Psoas muscle (tissue), 8 donors: Measurements from ENCODE around the gene CCDC70. TPM values are rescaled to one million over a fixed set of nuclear protein-coding genes. Genes with fewer than 3 reads are reported as not detected.

Experiments
- ATAC-seq, 4 donors: fragments of 200-7000 bp; cut with Tn5 transposase; one replicate each; pipeline ENCODE4 v1.9.1; 2020; ENCODE audit warnings: moderate library complexity in 3 of 4, mild to moderate bottlenecking in 2 of 4
- DNase-seq, 2 donors: peaks; one replicate each; pipeline ENCODE4 v3.0.0-alpha.2; 2020
- H3K27ac ChIP-seq: fragments of 200-600 bp; one replicate; pipeline ENCODE4 v1.8.0; 2022
- H3K27me3 ChIP-seq, 3 donors: fragments of 200-600 bp in 1 of 3; one replicate each; pipeline versions ENCODE4 v1.6.1 to v1.8.0; 2013 to 2022; ENCODE audit warnings: low read length in 2 of 3, mild to moderate bottlenecking in 2 of 3, moderate library complexity in 1 of 3; ENCODE audit not compliant: insufficient read depth in 3 of 3
- H3K36me3 ChIP-seq, 2 donors: fragments of 200-600 bp in 1 of 2; one replicate each; pipeline versions ENCODE4 v1.6.1 to v1.8.0; 2013 to 2022; ENCODE audit warnings: low read depth in 1 of 2, mild to moderate bottlenecking in 1 of 2, moderate library complexity in 1 of 2; ENCODE audit not compliant: insufficient read depth in 1 of 2
- H3K4me1 ChIP-seq: fragments of 200-600 bp; one replicate; pipeline ENCODE4 v1.8.0; 2022
- H3K4me3 ChIP-seq: fragments of 200-600 bp; one replicate; pipeline ENCODE4 v1.8.0; 2022; ENCODE audit warnings: mild to moderate bottlenecking
- H3K9me3 ChIP-seq: fragments of 200-600 bp; one replicate; pipeline ENCODE4 v1.8.0; 2022
- WGBS, 3 donors: extraction: QIAGEN DNeasy Blood & Tissue Kit; methylation state at CpG; one replicate each; pipeline versions ENCODE4 v1.1.6 to v1.1.7; 2013; 5-methylcytosine and 5-hydroxymethylcytosine counted together
- intact Hi-C, 2 donors: fragments of 100-400 bp; cut with DNase I; formaldehyde crosslinking; loops; one replicate each; pipeline versions ENCODE4 v1.11.0 to v1.14.2; 2022
- polyA plus RNA-seq, 3 donors: library from polyadenylated mRNA; stranded (reverse); fragments of 200-250 nt; gene quantifications; one replicate each; pipeline ENCODE4 v1.2.3, GENCODE V29; 2013
- total RNA-seq, 4 donors: library from RNA; stranded (reverse); fragmentation: NEBNext Ultra II Directional in 2 of 4; extraction: Animal tissue kit (Norgen Biotek cat#: 25700) in 2 of 4; gene quantifications; one replicate each; pipeline versions ENCODE4 v1.2.1 to v1.2.4, GENCODE V29; 2021 to 2023
- TF ChIP-seq, protein P1 (sequence below): fragments of 200-600 bp; IDR thresholded peaks from one replicate; pipeline ENCODE4 v1.8.0; 2022; ENCODE audit warnings: antibody characterized with exemption
- donor health status: healthy with polysubstance abuse.
- donor health status: DM: no; HTN: no; CAD: no; lungs with moderate emphysema.
- donor health status: Bipolar disorder and iron deficiency.
- donor health status: healthy.
- donor health status: DM: yes; HTN: yes; CAD: no.
- donor health status: DM: no; HTN: no; CAD: no.
- donor health status: DM: no; HTN: no; CAD: no.
- donor health status: DM: yes; HTN: yes; CAD: no.

Gene CCDC70
- total and polyA plus RNA-seq, 7 donors = not detected

DNA sequence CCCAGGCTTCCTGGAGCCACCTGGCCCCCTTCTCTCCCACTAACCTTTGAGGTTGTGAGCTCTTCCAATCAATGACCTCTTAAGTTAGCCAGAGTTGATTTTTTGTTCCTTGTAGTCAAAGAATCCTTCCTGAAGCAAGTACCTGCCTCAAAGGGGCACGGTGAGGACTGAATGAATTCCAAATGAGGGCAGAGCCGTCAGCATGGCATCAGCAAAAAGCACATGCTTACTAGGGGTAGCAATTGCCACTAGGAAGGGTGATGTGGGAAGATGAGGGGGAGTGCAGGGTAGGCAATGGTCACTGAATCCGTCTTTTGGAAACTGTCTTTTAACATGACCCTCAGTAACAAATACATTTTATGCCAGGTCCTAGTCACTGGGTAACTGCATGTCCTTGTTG, 42.2 kb upstream of the CCDC70 start:
- H3K4me1 ChIP-seq = peaks cover 14% of the 10 kb centered on the region
- WGBS, 3 donors = 44 to 61% (median 46%) methylated on average over 3 of the region's 3 CpGs
- intact Hi-C loops = no loop called here

DNA sequence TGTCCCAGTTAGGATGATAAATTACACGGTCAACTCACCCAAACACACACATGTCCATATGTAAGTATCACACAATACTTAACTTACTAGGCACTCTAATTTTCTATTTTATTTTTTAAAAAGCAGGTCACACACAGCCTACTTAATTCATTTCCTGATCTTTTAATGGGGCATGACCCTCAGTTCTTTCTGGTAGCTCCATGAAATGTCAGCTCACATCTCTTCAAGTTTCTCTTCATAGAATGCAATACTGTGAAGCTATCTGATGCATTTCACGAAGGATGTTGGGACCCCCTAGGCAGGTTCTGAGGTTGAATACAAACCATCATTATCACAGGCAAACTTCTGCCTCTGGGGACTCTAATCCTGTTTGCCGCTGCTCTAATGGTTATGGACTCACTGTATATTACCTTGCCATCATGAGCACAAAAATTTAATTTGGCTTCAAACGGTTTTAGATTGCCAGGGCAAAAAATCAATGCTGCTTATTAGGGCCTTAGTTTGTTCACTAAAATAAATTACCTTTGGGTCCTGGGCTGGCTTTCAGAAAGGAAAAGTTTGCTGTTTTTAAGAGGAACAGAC, 41.7 kb upstream of the CCDC70 start:
- H3K4me1 ChIP-seq = peaks cover 11% of the 10 kb centered on the region
- 57 to 78% (median 64%) methylated on average over 4 of the region's 4 CpGs for WGBS, 3 donors
- H3K27me3 ChIP-seq = no peaks in the 10 kb centered on the region
- H3K9me3 ChIP-seq = no peaks in the 10 kb centered on the region
- ATAC-seq (no peak), DNase-seq (no peak)
- no peak overlapping the region for H3K27ac ChIP-seq
- TF ChIP-seq, protein P1, sequence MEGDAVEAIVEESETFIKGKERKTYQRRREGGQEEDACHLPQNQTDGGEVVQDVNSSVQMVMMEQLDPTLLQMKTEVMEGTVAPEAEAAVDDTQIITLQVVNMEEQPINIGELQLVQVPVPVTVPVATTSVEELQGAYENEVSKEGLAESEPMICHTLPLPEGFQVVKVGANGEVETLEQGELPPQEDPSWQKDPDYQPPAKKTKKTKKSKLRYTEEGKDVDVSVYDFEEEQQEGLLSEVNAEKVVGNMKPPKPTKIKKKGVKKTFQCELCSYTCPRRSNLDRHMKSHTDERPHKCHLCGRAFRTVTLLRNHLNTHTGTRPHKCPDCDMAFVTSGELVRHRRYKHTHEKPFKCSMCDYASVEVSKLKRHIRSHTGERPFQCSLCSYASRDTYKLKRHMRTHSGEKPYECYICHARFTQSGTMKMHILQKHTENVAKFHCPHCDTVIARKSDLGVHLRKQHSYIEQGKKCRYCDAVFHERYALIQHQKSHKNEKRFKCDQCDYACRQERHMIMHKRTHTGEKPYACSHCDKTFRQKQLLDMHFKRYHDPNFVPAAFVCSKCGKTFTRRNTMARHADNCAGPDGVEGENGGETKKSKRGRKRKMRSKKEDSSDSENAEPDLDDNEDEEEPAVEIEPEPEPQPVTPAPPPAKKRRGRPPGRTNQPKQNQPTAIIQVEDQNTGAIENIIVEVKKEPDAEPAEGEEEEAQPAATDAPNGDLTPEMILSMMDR = no peak
- H3K36me3 ChIP-seq = no peaks in the 10 kb centered on the region
- intact Hi-C loops = no loop called here
- no peak overlapping the region for H3K4me3 ChIP-seq

More for the DNA sequence above, 42.2 kb upstream of the CCDC70 start:
- ATAC-seq = no peak
- H3K27me3 ChIP-seq = no peaks in the 10 kb centered on the region
- H3K4me3 ChIP-seq = no peak overlapping the region
- H3K9me3 ChIP-seq = no peaks in the 10 kb centered on the region
- no peaks in the 10 kb centered on the region for H3K36me3 ChIP-seq
- DNase-seq = no peak
- no peak overlapping the region for H3K27ac ChIP-seq
- TF ChIP-seq, protein P1 = no peak

DNA sequence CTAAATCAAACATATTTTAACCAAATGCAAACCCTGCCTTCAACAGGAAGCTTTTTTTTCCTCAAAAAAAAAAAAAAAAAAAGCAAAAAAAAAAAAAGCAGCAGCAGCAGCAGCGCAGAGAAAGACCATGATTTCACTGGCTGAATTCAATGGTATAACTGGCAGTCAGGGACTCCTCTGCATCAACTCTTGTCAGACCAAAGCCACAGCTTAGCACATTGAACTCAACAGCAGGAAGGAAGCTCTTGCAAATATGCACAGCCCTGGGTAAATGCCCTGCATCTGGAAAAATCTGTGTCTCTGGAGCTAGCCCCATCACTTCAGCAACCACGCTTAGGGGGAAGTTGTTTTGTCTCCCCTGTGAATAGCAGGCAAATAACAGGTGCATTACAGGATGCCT, 40.2 kb upstream of the CCDC70 start:
- Histone ChIP-seq H3K9me3 (no peaks in the 10 kb centered on the region), H3K4me3 (no peak overlapping the region), H3K4me1 (peaks cover 9% of the 10 kb centered on the region), H3K27ac (no peak overlapping the region), H3K36me3 (no peaks in the 10 kb centered on the region), H3K27me3 (no peaks in the 10 kb centered on the region)
- DNase-seq = no peak
- 54 to 64% (median 59%) methylated on average over 2 of the region's 2 CpGs for WGBS, 3 donors
- ATAC-seq = no peak
- TF ChIP-seq, protein P1 = no peak
- intact Hi-C loops = no loop called here

DNA sequence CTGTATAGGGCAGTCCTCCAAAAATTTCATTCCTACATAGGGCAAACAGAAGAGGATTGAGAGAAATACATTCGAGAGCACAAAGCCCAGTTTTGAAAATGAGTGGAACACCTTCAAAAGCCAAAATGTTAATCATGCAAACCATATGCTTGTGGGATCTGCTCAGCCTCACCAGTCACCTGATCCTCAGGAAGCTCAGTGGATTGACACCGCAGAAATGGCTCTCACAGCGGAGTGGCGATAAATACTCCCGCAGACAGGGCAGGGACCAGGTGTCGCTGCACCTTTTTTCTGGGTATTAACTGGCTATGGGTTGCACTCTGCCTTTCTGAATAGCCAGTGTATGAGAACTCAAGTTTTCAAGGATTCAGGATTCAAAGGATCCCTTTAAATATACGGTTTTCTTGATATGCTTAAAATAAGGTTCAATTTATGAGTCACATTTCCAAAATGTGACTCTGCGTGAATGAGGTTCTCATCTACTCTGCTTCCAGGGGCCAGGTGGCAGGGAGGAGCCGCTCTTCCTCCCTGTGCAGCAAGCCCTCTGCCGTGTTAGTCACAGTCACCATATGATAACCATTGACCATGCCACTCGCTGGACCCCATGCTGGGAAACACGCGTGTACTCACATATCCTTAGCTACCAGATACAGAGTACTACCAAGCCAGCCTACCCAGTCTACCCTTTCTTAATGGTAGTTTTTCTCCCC, 39.5 kb upstream of the CCDC70 start:
- TF ChIP-seq, protein P1 = no peak
- no peak for DNase-seq
- no peak overlapping the region for H3K4me3 ChIP-seq
- H3K27ac ChIP-seq = no peak overlapping the region
- H3K36me3 ChIP-seq = no peaks in the 10 kb centered on the region
- H3K9me3 ChIP-seq = no peaks in the 10 kb centered on the region
- no peaks in the 10 kb centered on the region for H3K27me3 ChIP-seq
- intact Hi-C loops = no loop called here
- peaks cover 15% of the 10 kb centered on the region for H3K4me1 ChIP-seq
- 77 to 81% (median 79%) methylated on average over 13 of the region's 13 CpGs for WGBS, 3 donors
- ATAC-seq = no peak

DNA sequence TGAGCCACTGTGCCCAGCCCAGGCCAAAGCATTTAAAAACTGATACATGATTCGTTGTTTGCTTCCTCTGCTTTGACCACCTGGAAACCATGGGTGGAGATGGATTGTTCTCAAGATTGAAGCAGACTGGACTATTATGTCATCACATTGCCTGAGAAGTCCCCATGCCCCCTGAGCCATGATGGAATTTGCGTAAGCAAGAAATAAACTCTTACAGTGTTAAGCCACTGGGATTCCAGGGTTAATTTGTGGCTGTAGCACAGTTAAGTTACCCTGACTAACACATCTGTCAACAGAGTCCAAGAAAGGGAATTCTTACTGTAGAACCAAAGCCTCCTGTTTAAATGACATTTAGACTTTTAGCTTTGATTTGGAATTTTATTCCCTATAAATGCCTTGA, 38.4 kb upstream of the CCDC70 start:
- TF ChIP-seq, protein P1 = no peak
- intact Hi-C loops = no loop called here
- 64 to 77% (median 76%) methylated on average over 2 of the region's 2 CpGs for WGBS, 3 donors
- no peaks in the 10 kb centered on the region for H3K9me3 ChIP-seq
- no peaks in the 10 kb centered on the region for H3K27me3 ChIP-seq
- no peak overlapping the region for H3K4me3 ChIP-seq
- peaks cover 14% of the 10 kb centered on the region for H3K4me1 ChIP-seq
- DNase-seq = no peak
- no peak overlapping the region for H3K27ac ChIP-seq
- H3K36me3 ChIP-seq = no peaks in the 10 kb centered on the region
- no peak for ATAC-seq
